Activated CD4-positive, CD25-positive, alpha-beta regulatory T cell treated with anti-CD3 and anti-CD28 coated beads, Interleukin-2, amount 50 U/mL, for 72 hours (primary cell): ENCODE results near the gene WFDC1.

Experiments
- DNase-seq: peaks from one replicate; pipeline ENCODE4 v3.0.0; 2021

Gene WFDC1

GRCh38 chr16:84303516-84303915, 8.8 kb downstream of the WFDC1 start:
- no peak for DNase-seq

- no peak for DNase-seq
These were observed 11.9 kb downstream of the WFDC1 start for GRCh38 chr16:84306564-84306963.

- no peak for DNase-seq
These were observed 12.7 kb downstream of the WFDC1 start for GRCh38 chr16:84307209-84307954.

- no peak for DNase-seq
These were observed 13.4 kb downstream of the WFDC1 start for GRCh38 chr16:84308120-84308519.

- no peak for DNase-seq
These were observed 16.0 kb downstream of the WFDC1 start for GRCh38 chr16:84310642-84311041.

- DNase-seq, result no peak
These were observed 18.2 kb downstream of the WFDC1 start for GRCh38 chr16:84312783-84313382.

GRCh38 chr16:84313921-84314320, 19.2 kb downstream of the WFDC1 start:
- no peak for DNase-seq

GRCh38 chr16:84314373-84314772, 19.7 kb downstream of the WFDC1 start:
- DNase-seq, result no peak

GRCh38 chr16:84314814-84315213, 20.1 kb downstream of the WFDC1 start:
- DNase-seq, result no peak

- DNase-seq, result no peak
These were observed 20.7 kb downstream of the WFDC1 start for GRCh38 chr16:84315422-84315821.

GRCh38 chr16:84318091-84318975, 23.7 kb downstream of the WFDC1 start:
- DNase-seq, result no peak

GRCh38 chr16:84319146-84319760, 24.6 kb downstream of the WFDC1 start:
- no peak for DNase-seq

- DNase-seq, result no peak
These were observed 25.8 kb downstream of the WFDC1 start for GRCh38 chr16:84320511-84320910.

- no peak for DNase-seq
These were observed 27.3 kb downstream of the WFDC1 start for GRCh38 chr16:84321932-84322331.

- DNase-seq, result no peak
These were observed 28.1 kb downstream of the WFDC1 start for GRCh38 chr16:84322749-84323148.

GRCh38 chr16:84323606-84324005, 28.9 kb downstream of the WFDC1 start:
- DNase-seq, result no peak

- no peak for DNase-seq
These were observed 30.0 kb downstream of the WFDC1 start for GRCh38 chr16:84324434-84325262.

GRCh38 chr16:84326545-84326944, 31.9 kb downstream of the WFDC1 start:
- no peak for DNase-seq

GRCh38 chr16:84327926-84328505, 33.3 kb downstream of the WFDC1 start:
- no peak for DNase-seq

GRCh38 chr16:84329016-84329415, 34.3 kb downstream of the WFDC1 start:
- no peak for DNase-seq

GRCh38 chr16:84329843-84330684, 35.4 kb downstream of the WFDC1 start:
- no peak for DNase-seq
